Measurements from ENCODE around the gene KDM1A. TPM values are rescaled to one million over a fixed set of nuclear protein-coding genes. Genes with fewer than 3 reads are reported as not detected.

The KDM1A gene
- total and polyA plus RNA-seq, 2 of the 13 experiments (the other 11 are each of a cell fraction or from before 2014, with no cell fraction given) = 81.3 to 173 TPM

GRCh38 chr1:23019094-23019862 is at the start of gene KDM1A (continued):
- TF ChIP-seq SALL2 (CRISPR knock-in tag; IDR thresholded peaks at IDR 0.05) (peak; percentile 92), NFKB2 (CRISPR knock-in tag; IDR thresholded peaks at IDR 0.05; ENCODE audit: borderline replicate concordance) (no peak), CREM (IDR thresholded peaks at IDR 0.05) (peak; percentile 67), CREM (CRISPR knock-in tag; IDR thresholded peaks at IDR 0.05) (0 out of 2 replicates have a peak, but pooled peaks have one; percentile 49), CHCHD3 (CRISPR knock-in tag; IDR thresholded peaks at IDR 0.05) (0 out of 2 replicates have a peak, but pooled peaks have one; percentile 65), KLF12 (CRISPR knock-in tag; IDR thresholded peaks at IDR 0.05; ENCODE audit: borderline replicate concordance) (0 out of 2 replicates have a peak, but pooled peaks have one; percentile 64), MTA3 (CRISPR knock-in tag; IDR thresholded peaks at IDR 0.05) (no peak), ZNF572 (CRISPR knock-in tag; IDR thresholded peaks at IDR 0.05) (no peak), PCBP1 (IDR thresholded peaks at IDR 0.05; ENCODE audit: borderline replicate concordance, low read depth, low read length) (no peak), MTF1 (CRISPR knock-in tag; IDR thresholded peaks at IDR 0.05) (no peak; the same call in 1 of the 2 replicates), ZNF232 (CRISPR knock-in tag; IDR thresholded peaks at IDR 0.05; ENCODE audit: borderline replicate concordance) (peak; percentile 73; the same call in 1 of the 2 replicates), ZNF570 (CRISPR knock-in tag; IDR thresholded peaks at IDR 0.05; ENCODE audit: borderline replicate concordance) (no peak)
- TF ChIP-seq, protein P1, sequence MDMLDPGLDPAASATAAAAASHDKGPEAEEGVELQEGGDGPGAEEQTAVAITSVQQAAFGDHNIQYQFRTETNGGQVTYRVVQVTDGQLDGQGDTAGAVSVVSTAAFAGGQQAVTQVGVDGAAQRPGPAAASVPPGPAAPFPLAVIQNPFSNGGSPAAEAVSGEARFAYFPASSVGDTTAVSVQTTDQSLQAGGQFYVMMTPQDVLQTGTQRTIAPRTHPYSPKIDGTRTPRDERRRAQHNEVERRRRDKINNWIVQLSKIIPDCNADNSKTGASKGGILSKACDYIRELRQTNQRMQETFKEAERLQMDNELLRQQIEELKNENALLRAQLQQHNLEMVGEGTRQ (IDR thresholded peaks at IDR 0.05; ENCODE audit: low read depth, low read length) = no peak
- TF ChIP-seq, protein P1 (CRISPR knock-in tag; IDR thresholded peaks at IDR 0.05; ENCODE audit: borderline replicate concordance) = peak; percentile 44; the same call in 1 of the 2 replicates
- TF ChIP-seq, protein P2, sequence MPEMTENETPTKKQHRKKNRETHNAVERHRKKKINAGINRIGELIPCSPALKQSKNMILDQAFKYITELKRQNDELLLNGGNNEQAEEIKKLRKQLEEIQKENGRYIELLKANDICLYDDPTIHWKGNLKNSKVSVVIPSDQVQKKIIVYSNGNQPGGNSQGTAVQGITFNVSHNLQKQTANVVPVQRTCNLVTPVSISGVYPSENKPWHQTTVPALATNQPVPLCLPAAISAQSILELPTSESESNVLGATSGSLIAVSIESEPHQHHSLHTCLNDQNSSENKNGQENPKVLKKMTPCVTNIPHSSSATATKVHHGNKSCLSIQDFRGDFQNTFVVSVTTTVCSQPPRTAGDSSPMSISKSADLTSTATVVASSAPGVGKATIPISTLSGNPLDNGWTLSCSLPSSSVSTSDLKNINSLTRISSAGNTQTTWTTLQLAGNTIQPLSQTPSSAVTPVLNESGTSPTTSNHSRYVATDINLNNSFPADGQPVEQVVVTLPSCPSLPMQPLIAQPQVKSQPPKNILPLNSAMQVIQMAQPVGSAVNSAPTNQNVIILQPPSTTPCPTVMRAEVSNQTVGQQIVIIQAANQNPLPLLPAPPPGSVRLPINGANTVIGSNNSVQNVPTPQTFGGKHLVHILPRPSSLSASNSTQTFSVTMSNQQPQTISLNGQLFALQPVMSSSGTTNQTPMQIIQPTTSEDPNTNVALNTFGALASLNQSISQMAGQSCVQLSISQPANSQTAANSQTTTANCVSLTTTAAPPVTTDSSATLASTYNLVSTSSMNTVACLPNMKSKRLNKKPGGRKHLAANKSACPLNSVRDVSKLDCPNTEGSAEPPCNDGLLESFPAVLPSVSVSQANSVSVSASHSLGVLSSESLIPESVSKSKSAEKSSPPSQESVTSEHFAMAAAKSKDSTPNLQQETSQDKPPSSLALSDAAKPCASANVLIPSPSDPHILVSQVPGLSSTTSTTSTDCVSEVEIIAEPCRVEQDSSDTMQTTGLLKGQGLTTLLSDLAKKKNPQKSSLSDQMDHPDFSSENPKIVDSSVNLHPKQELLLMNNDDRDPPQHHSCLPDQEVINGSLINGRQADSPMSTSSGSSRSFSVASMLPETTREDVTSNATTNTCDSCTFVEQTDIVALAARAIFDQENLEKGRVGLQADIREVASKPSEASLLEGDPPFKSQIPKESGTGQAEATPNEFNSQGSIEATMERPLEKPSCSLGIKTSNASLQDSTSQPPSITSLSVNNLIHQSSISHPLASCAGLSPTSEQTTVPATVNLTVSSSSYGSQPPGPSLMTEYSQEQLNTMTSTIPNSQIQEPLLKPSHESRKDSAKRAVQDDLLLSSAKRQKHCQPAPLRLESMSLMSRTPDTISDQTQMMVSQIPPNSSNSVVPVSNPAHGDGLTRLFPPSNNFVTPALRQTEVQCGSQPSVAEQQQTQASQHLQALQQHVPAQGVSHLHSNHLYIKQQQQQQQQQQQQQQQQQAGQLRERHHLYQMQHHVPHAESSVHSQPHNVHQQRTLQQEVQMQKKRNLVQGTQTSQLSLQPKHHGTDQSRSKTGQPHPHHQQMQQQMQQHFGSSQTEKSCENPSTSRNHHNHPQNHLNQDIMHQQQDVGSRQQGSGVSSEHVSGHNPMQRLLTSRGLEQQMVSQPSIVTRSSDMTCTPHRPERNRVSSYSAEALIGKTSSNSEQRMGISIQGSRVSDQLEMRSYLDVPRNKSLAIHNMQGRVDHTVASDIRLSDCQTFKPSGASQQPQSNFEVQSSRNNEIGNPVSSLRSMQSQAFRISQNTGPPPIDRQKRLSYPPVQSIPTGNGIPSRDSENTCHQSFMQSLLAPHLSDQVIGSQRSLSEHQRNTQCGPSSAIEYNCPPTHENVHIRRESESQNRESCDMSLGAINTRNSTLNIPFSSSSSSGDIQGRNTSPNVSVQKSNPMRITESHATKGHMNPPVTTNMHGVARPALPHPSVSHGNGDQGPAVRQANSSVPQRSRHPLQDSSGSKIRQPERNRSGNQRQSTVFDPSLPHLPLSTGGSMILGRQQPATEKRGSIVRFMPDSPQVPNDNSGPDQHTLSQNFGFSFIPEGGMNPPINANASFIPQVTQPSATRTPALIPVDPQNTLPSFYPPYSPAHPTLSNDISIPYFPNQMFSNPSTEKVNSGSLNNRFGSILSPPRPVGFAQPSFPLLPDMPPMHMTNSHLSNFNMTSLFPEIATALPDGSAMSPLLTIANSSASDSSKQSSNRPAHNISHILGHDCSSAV (CRISPR knock-in tag; IDR thresholded peaks at IDR 0.05; ENCODE audit: borderline replicate concordance) = no peak
- TF ChIP-seq, protein P3, sequence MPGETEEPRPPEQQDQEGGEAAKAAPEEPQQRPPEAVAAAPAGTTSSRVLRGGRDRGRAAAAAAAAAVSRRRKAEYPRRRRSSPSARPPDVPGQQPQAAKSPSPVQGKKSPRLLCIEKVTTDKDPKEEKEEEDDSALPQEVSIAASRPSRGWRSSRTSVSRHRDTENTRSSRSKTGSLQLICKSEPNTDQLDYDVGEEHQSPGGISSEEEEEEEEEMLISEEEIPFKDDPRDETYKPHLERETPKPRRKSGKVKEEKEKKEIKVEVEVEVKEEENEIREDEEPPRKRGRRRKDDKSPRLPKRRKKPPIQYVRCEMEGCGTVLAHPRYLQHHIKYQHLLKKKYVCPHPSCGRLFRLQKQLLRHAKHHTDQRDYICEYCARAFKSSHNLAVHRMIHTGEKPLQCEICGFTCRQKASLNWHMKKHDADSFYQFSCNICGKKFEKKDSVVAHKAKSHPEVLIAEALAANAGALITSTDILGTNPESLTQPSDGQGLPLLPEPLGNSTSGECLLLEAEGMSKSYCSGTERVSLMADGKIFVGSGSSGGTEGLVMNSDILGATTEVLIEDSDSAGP (CRISPR knock-in tag; IDR thresholded peaks at IDR 0.05; ENCODE audit: borderline replicate concordance) = peak; percentile 94

All from HepG2 (cell line).